GM12878 (cell line): Measurements from ENCODE around the gene AIRE. TPM values are rescaled to one million over a fixed set of nuclear protein-coding genes. Genes with fewer than 3 reads are reported as not detected.
"Not testable (repeated sequence)": the region's sequence is repeated elsewhere in the genome, so short reads cannot be mapped to it uniquely, and the experiment has no call there.

Source experiments
- ATAC-seq: fragments of 200-7000 bp; cut with Tn5 transposase; 3 replicates; pipeline ENCODE4 v1.9.1; 2020; ENCODE audit warnings: mild to moderate bottlenecking, moderate library complexity
- BruUV-seq: library from RNA; stranded (reverse); fragments of 400-500 nt; replicated peaks from 2 replicates; lab custom pipeline; 2021; lab: Mats Ljungman, UMichigan
- CTCF ChIA-PET: fragments of 300-600 bp; sonication (Branson Sonifier 250); formaldehyde crosslinking; extraction: SDS; loops from one replicate; lab custom pipeline; 2021; ENCODE audit warnings: inconsistent platforms; lab: Yijun Ruan, JAX
- POLR2A ChIA-PET: fragments of 350-600 bp; formaldehyde crosslinking; extraction: SDS; loops from one replicate; lab custom pipeline; 2021; ENCODE audit warnings: inconsistent platforms; lab: Charles Lee
- RAD21 ChIA-PET: fragments of 300-600 bp; sonication (Branson Sonifier 250); formaldehyde crosslinking; loops from one replicate; lab custom pipeline; 2023; ENCODE audit warnings: antibody characterized with exemption; ENCODE audit not compliant: unreplicated experiment; lab: Charles Lee
- SMC1A ChIA-PET: fragments of 300-600 bp; sonication (Branson Sonifier 250); formaldehyde crosslinking; loops from one replicate; lab custom pipeline; 2023; ENCODE audit not compliant: unreplicated experiment, uncharacterized antibody; lab: Charles Lee
- DNase-seq: peaks from one replicate; pipeline ENCODE4 v3.0.0-alpha.2; 2011; ENCODE audit warnings: low read depth, low spot score
- FAIRE-seq: peaks from 3 replicates; lab custom pipeline; 2011; peaks lifted over from hg19 to GRCh38; lab: Jason Lieb, UNC
- H2AFZ ChIP-seq: 2 replicates; pipeline ENCODE4 v1.6.0; 2011; ENCODE audit warnings: low read depth, low read length, control low read depth; ENCODE audit not compliant: control insufficient read depth
- H3K27ac ChIP-seq: 2 replicates; pipeline ENCODE4 v1.5.1; 2011; ENCODE audit warnings: control low read depth; ENCODE audit not compliant: control insufficient read depth, insufficient read depth
- H3K27me3 ChIP-seq, 2 experiments: replicated peaks in 1 of 2; 2 replicates each; pipeline versions ENCODE4 v1.6.0 to v1.6.1; 2011; ENCODE audit warnings: low read length in 1 of 2; ENCODE audit not compliant: control insufficient read depth in 2 of 2, insufficient read depth in 2 of 2
- H3K36me3 ChIP-seq, 2 experiments: 2 replicates each; pipeline ENCODE4 v1.5.1; 2011; ENCODE audit warnings: low read length in 1 of 2; ENCODE audit not compliant: control insufficient read depth in 2 of 2, insufficient read depth in 2 of 2
- H3K4me1 ChIP-seq: 2 replicates; pipeline ENCODE4 v1.6.1; 2011; ENCODE audit warnings: mild to moderate bottlenecking, low read length, moderate library complexity, mixed read lengths; ENCODE audit not compliant: control insufficient read depth, insufficient read depth
- H3K4me2 ChIP-seq: 2 replicates; pipeline ENCODE4 v1.6.0; 2011; ENCODE audit warnings: control low read depth; ENCODE audit not compliant: control insufficient read depth, insufficient read depth
- H3K4me3 ChIP-seq: fragments of 200-600 bp; sonication (generic); 2 replicates; pipeline ENCODE4 v1.5.1; 2016
- H3K79me2 ChIP-seq: 2 replicates; pipeline ENCODE4 v1.6.0; 2011; ENCODE audit warnings: low read length; ENCODE audit not compliant: control insufficient read depth, insufficient read depth
- H3K9ac ChIP-seq: 2 replicates; pipeline ENCODE4 v1.8.0; 2011; ENCODE audit warnings: low read length, control low read depth, mixed read lengths; ENCODE audit not compliant: control insufficient read depth, insufficient read depth
- H3K9me3 ChIP-seq: replicated peaks from 3 replicates; pipeline ENCODE4 v1.5.1; 2011; ENCODE audit warnings: mild to moderate bottlenecking, low read length; ENCODE audit not compliant: control insufficient read depth, insufficient read depth
- H4K20me1 ChIP-seq: 2 replicates; pipeline ENCODE4 v1.6.0; 2011; ENCODE audit not compliant: control insufficient read depth, insufficient read depth
- CTCF ChIP-seq, 3 experiments: IDR thresholded peaks in 2 of 3; conservative IDR thresholded peaks in 1 of 3; 2 replicates each; pipeline ENCODE4 v1.5.1; 2011; ENCODE audit warnings: low read depth in 3 of 3, low read length in 3 of 3, mild to moderate bottlenecking in 3 of 3, control low read depth in 2 of 3, moderate library complexity in 2 of 3, inconsistent platforms in 1 of 3, mixed read lengths in 1 of 3; ENCODE audit not compliant: control insufficient read depth in 2 of 3, insufficient read depth in 1 of 3; ENCODE audit errors: extremely low read depth in 1 of 3
- WGBS: methylation state at CpG from one replicate; pipeline ENCODE4 v1.1.6; 2016; ENCODE audit warnings: low lambda C conversion rate; ENCODE audit not compliant: insufficient replicate concordance, insufficient coverage; ENCODE audit errors: missing lambda C conversion rate; 5-methylcytosine and 5-hydroxymethylcytosine counted together
- in situ Hi-C: fragments of 300-500 bp; cut with MboI; formaldehyde crosslinking; loops from 9 replicates; pipeline ENCODE4 v1.14.3; 2018; ENCODE audit warnings: mixed read lengths
- intact Hi-C: fragments of 100-400 bp; cut with micrococcal nuclease; formaldehyde crosslinking; loops from one replicate; pipeline ENCODE4 v1.14.2; 2022; ENCODE audit not compliant: unreplicated experiment
- polyA plus RNA-seq, 11 experiments: library from polyadenylated mRNA; depleted of rRNA in 4 of 11; unstranded in 6 of 11; stranded (reverse) in 5 of 11; fragments of >200 nt; fragmentation: Nextera tagmentation in 4 of 11; fragmentation: Illumina TruSeq in 1 of 11; extraction: Ambion mirVana in 4 of 11; extraction: Trizol in 1 of 11; gene quantifications; 1 replicate in 1 of 11; 2 replicates in 10 of 11; pipeline versions ENCODE4 v1.2.1 to v1.2.3, GENCODE V29; 2011 to 2016; ENCODE audit warnings: inconsistent platforms in 2 of 11, missing spikeins in 2 of 11, low read depth in 1 of 11
- total RNA-seq, 4 experiments: library from RNA; depleted of rRNA in 3 of 4; stranded (reverse); fragments of >200 nt in 3 of 4; fragmentation: Illumina TruSeq in 1 of 4; extraction: Trizol in 1 of 4; gene quantifications; 2 replicates each; pipeline versions ENCODE4 v1.2.1 to v1.2.3, GENCODE V29; 2013 to 2021

The AIRE gene
- total and polyA plus RNA-seq, 10 of the 15 experiments (the other 5 are each of a cell fraction or from before 2014, with no cell fraction given) = 0.05 to 0.10 TPM; not detected in 8

- H3K27ac ChIP-seq, FAIRE-seq: not testable (repeated sequence)
- intact Hi-C loops = loop anchor here (1.0 kb wide), 1 partner anchor 35 kb away; no protein-coding TSS in a partner anchor
Measured at GRCh38 chr21:44302573-44303401, 17.1 kb downstream of the AIRE start.

More at GRCh38 chr21:44302573-44303401, 17.1 kb downstream of the AIRE start:
- Histone ChIP-seq H3K4me1 (peaks cover 20% of the 10 kb centered on the region), H3K4me3 (peak overlapping the region; percentile 96; the same call in 1 of the 2 replicates), H3K4me2 (peak overlapping the region; percentile 90), H3K79me2 (peaks cover 64% of the 10 kb centered on the region)
- POLR2A ChIA-PET = interaction anchor here (0.7 kb wide), 1 partner anchor 216 kb away, joined by 4 read pairs; no protein-coding TSS in a partner anchor
- CTCF ChIA-PET = interaction anchor here (0.8 to 1.4 kb wide), 4 partner anchors 35 to 491 kb away, joined by 3 to 6 read pairs (median 4); no protein-coding TSS in a partner anchor
- H3K9ac ChIP-seq, H3K36me3 ChIP-seq, H4K20me1 ChIP-seq, ATAC-seq, BruUV-seq, H2AFZ ChIP-seq, H3K9me3 ChIP-seq, H3K27me3 ChIP-seq, DNase-seq, in situ Hi-C loops: not testable (repeated sequence)
- TF ChIP-seq CTCF (IDR thresholded peaks at IDR 0.05 in 2 of 3, conservative IDR thresholded peaks at IDR 0.05 in 1 of 3; ENCODE audit: control insufficient read depth in 2 of 3, extremely low read depth in 1 of 3, insufficient read depth in 1 of 3, low read depth in 3 of 3, low read length in 3 of 3) = peak in 2 of 3 experiments; percentile 16 to 28; a peak in 2 of 6 replicates
- SMC1A ChIA-PET = interaction anchor here (1.1 to 1.3 kb wide), 2 partner anchors 13 to 35 kb away, joined by 3 read pairs; no protein-coding TSS in a partner anchor
- 54% methylated on average over 22 of the region's 23 CpGs for WGBS
- RAD21 ChIA-PET = interaction anchor here (1.0 to 1.3 kb wide), 3 partner anchors 37 to 364 kb away, joined by 3 to 4 read pairs (median 4); partner anchors contain the start of gene CFAP410
